K562 (cell line): ENCODE data around the gene TIMM50. TPM values are rescaled to one million over a fixed set of nuclear protein-coding genes. Genes with fewer than 3 reads are reported as not detected.

Experiments
- ARHGAP35 ChIP-seq: fragments of 450-650 bp; IDR thresholded peaks from 2 replicates; pipeline ENCODE4 v1.6.1; 2018; ENCODE audit not compliant: partially characterized antibody
- ASH1L ChIP-seq: fragments of 450-650 bp; IDR thresholded peaks from 2 replicates; pipeline ENCODE4 v1.6.1; 2018; ENCODE audit warnings: borderline replicate concordance, mild to moderate bottlenecking, low read depth; ENCODE audit not compliant: partially characterized antibody
- HMG20A ChIP-seq: fragments of 450-650 bp; formaldehyde crosslinking; conservative IDR thresholded peaks from 2 replicates; pipeline ENCODE4 v1.4.0; 2020; ENCODE audit warnings: mild to moderate bottlenecking, mixed read lengths
- NFE2L1 ChIP-seq: fragments of 450-650 bp; IDR thresholded peaks from 2 replicates; pipeline ENCODE4 v1.6.1; 2016; ENCODE audit warnings: missing genetic modification characterization, low read depth, mild to moderate bottlenecking, missing compliant biosample characterization, moderate library complexity, borderline replicate concordance
- NONO ChIP-seq, 2 experiments: fragments of 200-400 bp in 1 of 2; fragments of 450-650 bp in 1 of 2; formaldehyde crosslinking in 1 of 2; IDR thresholded peaks; 2 replicates each; pipeline ENCODE4 v1.6.1; 2017; ENCODE audit warnings: low read depth in 2 of 2, mild to moderate bottlenecking in 2 of 2, moderate library complexity in 2 of 2, low read length in 1 of 2
- PML ChIP-seq: IDR thresholded peaks from 2 replicates; pipeline ENCODE4 v1.6.1; 2012; ENCODE audit warnings: low read length, inconsistent platforms
- POLR2AphosphoS5 ChIP-seq: IDR thresholded peaks from 2 replicates; pipeline ENCODE4 v1.6.1; 2011; ENCODE audit warnings: mild to moderate bottlenecking, low read depth, low read length, moderate library complexity; ENCODE audit not compliant: control insufficient read depth, insufficient read depth
- POLR3A ChIP-seq: IDR thresholded peaks from 2 replicates; pipeline ENCODE4 v1.6.1; 2011; ENCODE audit warnings: borderline replicate concordance, mild to moderate bottlenecking, moderate library complexity; ENCODE audit not compliant: insufficient read length, insufficient read depth; ENCODE audit errors: extremely low read depth
- SPI1 ChIP-seq: IDR thresholded peaks from 2 replicates; pipeline ENCODE4 v1.6.1; 2011; ENCODE audit warnings: low read depth, low read length, control low read depth, borderline replicate concordance
- TEAD4 ChIP-seq, 2 experiments: sonication (generic) in 1 of 2; formaldehyde crosslinking in 1 of 2; IDR thresholded peaks; 2 replicates each; pipeline versions ENCODE4 v1.6.1 to v1.8.0; 2012 to 2022; ENCODE audit warnings: borderline replicate concordance in 1 of 2, inconsistent platforms in 1 of 2, low read length in 1 of 2, mild to moderate bottlenecking in 1 of 2, missing genetic modification reagents in 1 of 2
- XRCC5 ChIP-seq: fragments of 200-400 bp; formaldehyde crosslinking; IDR thresholded peaks from 2 replicates; pipeline ENCODE4 v1.6.1; 2017; ENCODE audit warnings: low read depth, mild to moderate bottlenecking, low read length
- ZEB2 ChIP-seq: fragments of 450-650 bp; IDR thresholded peaks from 2 replicates; pipeline ENCODE4 v1.6.1; 2016
- polyA plus RNA-seq, 8 experiments: library from polyadenylated mRNA; depleted of rRNA in 4 of 8; stranded (reverse) in 5 of 8; unstranded in 3 of 8; fragments of >200 nt; fragmentation: Nextera tagmentation in 2 of 8; fragmentation: Illumina TruSeq in 1 of 8; extraction: Ambion mirVana in 2 of 8; extraction: Trizol in 1 of 8; gene quantifications; 2 replicates each; pipeline versions ENCODE4 v1.2.1 to v1.2.3, GENCODE V29; 2011 to 2014; ENCODE audit warnings: inconsistent platforms in 1 of 8, missing spikeins in 1 of 8
- total RNA-seq, 7 experiments: library from RNA; depleted of rRNA in 6 of 7; stranded (reverse); fragments of >200 nt in 6 of 7; fragmentation: Illumina TruSeq in 2 of 7; extraction: Trizol in 2 of 7; gene quantifications; 2 replicates each; pipeline versions ENCODE4 v1.2.1 to v1.2.3, GENCODE V29; 2011 to 2021; ENCODE audit warnings: low replicate concordance in 1 of 7
- TF ChIP-seq, protein P1 (sequence below): sonication (generic); formaldehyde crosslinking; IDR thresholded peaks from 2 replicates; pipeline ENCODE4 v1.8.1; 2022; ENCODE audit warnings: missing genetic modification reagents
- TF ChIP-seq, protein P2 (sequence below), 2 experiments: fragments of 450-650 bp in 1 of 2; sonication (generic) in 1 of 2; formaldehyde crosslinking in 1 of 2; IDR thresholded peaks in 1 of 2; conservative IDR thresholded peaks in 1 of 2; 2 replicates each; pipeline versions ENCODE4 v1.6.1 to v1.8.1; 2016 to 2023; ENCODE audit warnings: mild to moderate bottlenecking in 2 of 2, moderate library complexity in 2 of 2, inconsistent platforms in 1 of 2, missing genetic modification reagents in 1 of 2
- TF ChIP-seq, protein P3 (sequence below): fragments of 250-450 bp; sonication (Bioruptor Pico); IDR thresholded peaks from 2 replicates; pipeline ENCODE4 v1.4.0; 2020
- TF ChIP-seq, protein P4 (sequence below): fragments of 450-650 bp; IDR thresholded peaks from 2 replicates; pipeline ENCODE4 v1.6.1; 2016; ENCODE audit warnings: borderline replicate concordance
- TF ChIP-seq, protein P5 (sequence below): fragments of 250-450 bp; sonication (Bioruptor Pico); IDR thresholded peaks from 2 replicates; pipeline ENCODE4 v1.4.0; 2020; ENCODE audit warnings: borderline replicate concordance

The TIMM50 gene
- total and polyA plus RNA-seq, 9 of the 15 experiments (the other 6 are each of a cell fraction or from before 2014, with no cell fraction given), result 28.3 to 221 (median 170) TPM

DNA sequence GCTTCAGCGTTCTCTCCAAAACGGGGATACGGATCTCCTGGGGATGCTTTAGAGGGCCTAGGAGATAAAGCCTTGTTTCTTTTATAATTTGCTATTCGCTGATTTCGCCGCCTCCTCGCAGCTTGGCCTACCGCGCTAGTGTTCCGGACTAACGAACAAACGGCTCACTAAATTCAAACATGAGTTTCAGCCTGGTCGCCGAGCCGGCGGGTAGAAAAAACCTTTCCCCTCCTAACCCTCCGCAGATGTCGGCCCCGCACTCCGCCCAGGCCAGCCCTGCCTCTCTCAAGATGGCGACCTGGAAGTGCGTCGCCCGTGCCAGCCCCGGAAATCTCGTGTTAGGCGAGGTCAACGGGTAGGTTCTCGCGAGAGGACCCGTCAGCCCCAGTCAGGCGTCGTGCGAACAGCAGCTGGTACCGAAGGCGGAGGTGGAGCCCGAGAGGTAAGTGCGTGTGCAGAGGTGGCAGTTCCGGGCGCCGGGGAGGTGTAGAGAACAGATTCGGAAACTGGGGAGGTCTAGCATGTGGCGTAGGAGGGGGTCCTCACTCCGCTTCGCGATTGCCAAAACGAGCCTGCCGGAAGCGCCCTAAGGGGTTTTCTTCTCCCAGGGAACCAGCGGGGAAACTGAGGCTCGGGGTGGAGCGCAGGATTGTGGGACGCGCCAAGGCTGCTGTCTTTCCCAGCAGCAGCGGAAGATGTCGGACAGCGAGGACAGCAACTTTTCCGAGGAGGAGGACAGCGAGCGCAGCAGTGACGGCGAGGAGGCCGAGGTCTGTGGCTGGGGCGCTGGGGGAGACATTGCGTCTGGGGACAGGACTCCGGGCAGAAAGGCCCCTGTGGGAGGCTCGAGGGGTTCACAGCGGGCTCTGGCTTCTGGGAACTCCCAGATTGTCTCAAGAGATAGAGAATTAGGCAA lies 35.2 kb upstream of the TIMM50 start, which contains the start of gene SUPT5H (continued):
- TF ChIP-seq, protein P1, sequence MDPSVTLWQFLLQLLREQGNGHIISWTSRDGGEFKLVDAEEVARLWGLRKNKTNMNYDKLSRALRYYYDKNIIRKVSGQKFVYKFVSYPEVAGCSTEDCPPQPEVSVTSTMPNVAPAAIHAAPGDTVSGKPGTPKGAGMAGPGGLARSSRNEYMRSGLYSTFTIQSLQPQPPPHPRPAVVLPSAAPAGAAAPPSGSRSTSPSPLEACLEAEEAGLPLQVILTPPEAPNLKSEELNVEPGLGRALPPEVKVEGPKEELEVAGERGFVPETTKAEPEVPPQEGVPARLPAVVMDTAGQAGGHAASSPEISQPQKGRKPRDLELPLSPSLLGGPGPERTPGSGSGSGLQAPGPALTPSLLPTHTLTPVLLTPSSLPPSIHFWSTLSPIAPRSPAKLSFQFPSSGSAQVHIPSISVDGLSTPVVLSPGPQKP (CRISPR knock-in tag), result no peak
- no peak for TF ChIP-seq SPI1
- peak; percentile 81 for TF ChIP-seq POLR2AphosphoS5
- TF ChIP-seq PML, result peak; percentile 73; the same call in 1 of the 2 replicates
- no peak for TF ChIP-seq POLR3A
- peak; percentile 15; the same call in 1 of the 2 replicates for TF ChIP-seq TEAD4 (IDR thresholded peaks at IDR 0.05; ENCODE audit: low read length)
- no peak for TF ChIP-seq TEAD4 (CRISPR knock-in tag; IDR thresholded peaks at IDR 0.05; ENCODE audit: borderline replicate concordance)
- 0 out of 2 replicates have a peak, but pooled peaks have one; percentile 47 for TF ChIP-seq XRCC5
- TF ChIP-seq, protein P2, sequence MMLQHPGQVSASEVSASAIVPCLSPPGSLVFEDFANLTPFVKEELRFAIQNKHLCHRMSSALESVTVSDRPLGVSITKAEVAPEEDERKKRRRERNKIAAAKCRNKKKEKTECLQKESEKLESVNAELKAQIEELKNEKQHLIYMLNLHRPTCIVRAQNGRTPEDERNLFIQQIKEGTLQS (IDR thresholded peaks at IDR 0.05), result no peak
- TF ChIP-seq, protein P2 (CRISPR knock-in tag; conservative IDR thresholded peaks at IDR 0.05), result no peak
- peak; percentile 96 for TF ChIP-seq ARHGAP35
- TF ChIP-seq HMG20A (CRISPR knock-in tag), result no peak
- 0 out of 4 replicates have a peak, but pooled peaks of 1 of the 2 experiments have one; percentile 48 for TF ChIP-seq NONO (IDR thresholded peaks at IDR 0.05; ENCODE audit: low read depth in 2 of 2, low read length in 1 of 2)
- TF ChIP-seq, protein P3, sequence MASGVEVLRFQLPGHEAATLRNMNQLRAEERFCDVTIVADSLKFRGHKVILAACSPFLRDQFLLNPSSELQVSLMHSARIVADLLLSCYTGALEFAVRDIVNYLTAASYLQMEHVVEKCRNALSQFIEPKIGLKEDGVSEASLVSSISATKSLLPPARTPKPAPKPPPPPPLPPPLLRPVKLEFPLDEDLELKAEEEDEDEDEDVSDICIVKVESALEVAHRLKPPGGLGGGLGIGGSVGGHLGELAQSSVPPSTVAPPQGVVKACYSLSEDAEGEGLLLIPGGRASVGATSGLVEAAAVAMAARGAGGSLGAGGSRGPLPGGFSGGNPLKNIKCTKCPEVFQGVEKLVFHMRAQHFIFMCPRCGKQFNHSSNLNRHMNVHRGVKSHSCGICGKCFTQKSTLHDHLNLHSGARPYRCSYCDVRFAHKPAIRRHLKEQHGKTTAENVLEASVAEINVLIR (CRISPR knock-in tag), result peak; percentile 63; the same call in 1 of the 2 replicates
- peak; percentile 46 for TF ChIP-seq ASH1L
- TF ChIP-seq, protein P4, sequence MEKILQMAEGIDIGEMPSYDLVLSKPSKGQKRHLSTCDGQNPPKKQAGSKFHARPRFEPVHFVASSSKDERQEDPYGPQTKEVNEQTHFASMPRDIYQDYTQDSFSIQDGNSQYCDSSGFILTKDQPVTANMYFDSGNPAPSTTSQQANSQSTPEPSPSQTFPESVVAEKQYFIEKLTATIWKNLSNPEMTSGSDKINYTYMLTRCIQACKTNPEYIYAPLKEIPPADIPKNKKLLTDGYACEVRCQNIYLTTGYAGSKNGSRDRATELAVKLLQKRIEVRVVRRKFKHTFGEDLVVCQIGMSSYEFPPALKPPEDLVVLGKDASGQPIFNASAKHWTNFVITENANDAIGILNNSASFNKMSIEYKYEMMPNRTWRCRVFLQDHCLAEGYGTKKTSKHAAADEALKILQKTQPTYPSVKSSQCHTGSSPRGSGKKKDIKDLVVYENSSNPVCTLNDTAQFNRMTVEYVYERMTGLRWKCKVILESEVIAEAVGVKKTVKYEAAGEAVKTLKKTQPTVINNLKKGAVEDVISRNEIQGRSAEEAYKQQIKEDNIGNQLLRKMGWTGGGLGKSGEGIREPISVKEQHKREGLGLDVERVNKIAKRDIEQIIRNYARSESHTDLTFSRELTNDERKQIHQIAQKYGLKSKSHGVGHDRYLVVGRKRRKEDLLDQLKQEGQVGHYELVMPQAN, result peak; percentile 92
- TF ChIP-seq NFE2L1 (tag), result no peak
- no peak for TF ChIP-seq ZEB2
- TF ChIP-seq, protein P5, sequence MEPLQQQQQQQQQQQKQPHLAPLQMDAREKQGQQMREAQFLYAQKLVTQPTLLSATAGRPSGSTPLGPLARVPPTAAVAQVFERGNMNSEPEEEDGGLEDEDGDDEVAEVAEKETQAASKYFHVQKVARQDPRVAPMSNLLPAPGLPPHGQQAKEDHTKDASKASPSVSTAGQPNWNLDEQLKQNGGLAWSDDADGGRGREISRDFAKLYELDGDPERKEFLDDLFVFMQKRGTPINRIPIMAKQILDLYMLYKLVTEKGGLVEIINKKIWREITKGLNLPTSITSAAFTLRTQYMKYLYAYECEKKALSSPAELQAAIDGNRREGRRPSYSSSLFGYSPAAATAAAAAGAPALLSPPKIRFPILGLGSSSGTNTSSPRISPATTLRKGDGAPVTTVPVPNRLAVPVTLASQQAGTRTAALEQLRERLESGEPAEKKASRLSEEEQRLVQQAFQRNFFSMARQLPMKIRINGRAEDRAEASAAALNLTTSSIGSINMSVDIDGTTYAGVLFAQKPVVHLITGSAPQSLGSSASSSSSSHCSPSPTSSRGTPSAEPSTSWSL (CRISPR knock-in tag), result no peak
